ENCODE data around the gene SRI. TPM values are rescaled to one million over a fixed set of nuclear protein-coding genes. Genes with fewer than 3 reads are reported as not detected.

Gene SRI
- total RNA-seq, 2 experiments from 2014 or later, result 169 TPM

- Mint-ChIP-seq H3K4me3 (no peak overlapping the region), H3K4me1 (ENCODE audit: low read depth) (no peaks in the 10 kb centered on the region), H3K36me3 (ENCODE audit: low read depth) (no peaks in the 10 kb centered on the region), H3K27ac (no peak overlapping the region), H3K9me3 (peaks cover 11% of the 10 kb centered on the region), H3K27me3 (peaks cover 12% of the 10 kb centered on the region)
- ATAC-seq (no peak), DNase-seq (no peak)
- TF ChIP-seq, protein P1, sequence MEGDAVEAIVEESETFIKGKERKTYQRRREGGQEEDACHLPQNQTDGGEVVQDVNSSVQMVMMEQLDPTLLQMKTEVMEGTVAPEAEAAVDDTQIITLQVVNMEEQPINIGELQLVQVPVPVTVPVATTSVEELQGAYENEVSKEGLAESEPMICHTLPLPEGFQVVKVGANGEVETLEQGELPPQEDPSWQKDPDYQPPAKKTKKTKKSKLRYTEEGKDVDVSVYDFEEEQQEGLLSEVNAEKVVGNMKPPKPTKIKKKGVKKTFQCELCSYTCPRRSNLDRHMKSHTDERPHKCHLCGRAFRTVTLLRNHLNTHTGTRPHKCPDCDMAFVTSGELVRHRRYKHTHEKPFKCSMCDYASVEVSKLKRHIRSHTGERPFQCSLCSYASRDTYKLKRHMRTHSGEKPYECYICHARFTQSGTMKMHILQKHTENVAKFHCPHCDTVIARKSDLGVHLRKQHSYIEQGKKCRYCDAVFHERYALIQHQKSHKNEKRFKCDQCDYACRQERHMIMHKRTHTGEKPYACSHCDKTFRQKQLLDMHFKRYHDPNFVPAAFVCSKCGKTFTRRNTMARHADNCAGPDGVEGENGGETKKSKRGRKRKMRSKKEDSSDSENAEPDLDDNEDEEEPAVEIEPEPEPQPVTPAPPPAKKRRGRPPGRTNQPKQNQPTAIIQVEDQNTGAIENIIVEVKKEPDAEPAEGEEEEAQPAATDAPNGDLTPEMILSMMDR (IDR thresholded peaks at IDR 0.05), result no peak
- ChIA-PET CTCF (no interaction called here), POLR2A (no interaction called here)
- intact Hi-C loops (cut with micrococcal nuclease), result no loop called here
These were observed 37.1 kb upstream of the SRI start for GRCh38 chr7:88256906-88257305.

- CTCF ChIA-PET, result no interaction called here
- Mint-ChIP-seq H3K27ac (no peak overlapping the region), H3K36me3 (ENCODE audit: low read depth) (no peaks in the 10 kb centered on the region), H3K4me3 (no peak overlapping the region), H3K4me1 (ENCODE audit: low read depth) (no peaks in the 10 kb centered on the region), H3K9me3 (peaks cover 11% of the 10 kb centered on the region), H3K27me3 (peaks cover 10% of the 10 kb centered on the region)
- ATAC-seq, result no peak
- no peak for DNase-seq
- TF ChIP-seq, protein P1 (IDR thresholded peaks at IDR 0.05), result no peak
- intact Hi-C loops (cut with micrococcal nuclease), result no loop called here
- POLR2A ChIA-PET, result interaction anchor here (1.1 kb wide), 1 partner anchor 13 kb away, joined by 3 read pairs; no protein-coding TSS in a partner anchor
These were observed 35.0 kb upstream of the SRI start for GRCh38 chr7:88254721-88255424.

GRCh38 chr7:88253640-88254039 lies 33.8 kb upstream of the SRI start:
- H3K4me1 Mint-ChIP-seq (ENCODE audit: low read depth), result no peaks in the 10 kb centered on the region
- no peak for ATAC-seq

DNA sequence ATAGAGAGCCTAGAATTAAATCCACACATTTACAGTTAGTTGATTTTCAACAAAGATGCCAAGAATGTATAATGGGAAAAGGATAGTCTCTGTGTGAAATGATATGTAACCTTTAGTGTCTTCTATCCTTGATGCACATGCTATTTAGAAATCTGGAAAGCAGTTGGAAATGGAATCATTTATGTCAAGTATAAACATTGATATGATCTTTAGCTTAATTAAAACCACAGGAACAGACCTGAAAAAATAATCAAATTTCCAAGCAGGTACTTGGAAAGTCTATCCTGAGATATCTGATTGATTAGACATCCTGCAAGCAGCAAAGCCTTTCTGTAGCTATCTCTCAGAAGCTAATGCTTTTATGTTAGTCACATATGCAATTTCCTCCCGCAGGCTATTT lies 24.4 kb upstream of the SRI start:
- Mint-ChIP-seq H3K4me3 (no peak overlapping the region), H3K9me3 (no peaks in the 10 kb centered on the region), H3K27ac (no peak overlapping the region), H3K27me3 (peaks cover 13% of the 10 kb centered on the region), H3K36me3 (ENCODE audit: low read depth) (no peaks in the 10 kb centered on the region), H3K4me1 (ENCODE audit: low read depth) (no peaks in the 10 kb centered on the region)
- DNase-seq, result no peak
- ATAC-seq, result no peak
- TF ChIP-seq, protein P1 (IDR thresholded peaks at IDR 0.05), result no peak
- intact Hi-C loops (cut with micrococcal nuclease), result no loop called here
- POLR2A ChIA-PET, result interaction anchor here (0.6 kb wide), 1 partner anchor 464 kb away, joined by 3 read pairs; no protein-coding TSS in a partner anchor
- CTCF ChIA-PET, result interaction anchor here (1.1 to 1.5 kb wide), 2 partner anchors 32 to 113 kb away, joined by 3 to 6 read pairs; no protein-coding TSS in a partner anchor

More at GRCh38 chr7:88253640-88254039, 33.8 kb upstream of the SRI start:
- TF ChIP-seq, protein P1 (IDR thresholded peaks at IDR 0.05), result no peak
- DNase-seq, result no peak
- Mint-ChIP-seq H3K9me3 (peaks cover 11% of the 10 kb centered on the region), H3K27ac (no peak overlapping the region), H3K36me3 (ENCODE audit: low read depth) (no peaks in the 10 kb centered on the region), H3K4me3 (no peak overlapping the region), H3K27me3 (peaks cover 10% of the 10 kb centered on the region)
- ChIA-PET CTCF (no interaction called here), POLR2A (interaction anchor here (1.1 kb wide), 1 partner anchor 12 kb away, joined by 3 read pairs; no protein-coding TSS in a partner anchor)
- intact Hi-C loops (cut with micrococcal nuclease), result no loop called here

- intact Hi-C loops (cut with micrococcal nuclease), result no loop called here
- H3K4me1 Mint-ChIP-seq (ENCODE audit: low read depth), result no peaks in the 10 kb centered on the region
- no peak overlapping the region for H3K27ac Mint-ChIP-seq
- H3K4me3 Mint-ChIP-seq, result no peak overlapping the region
- POLR2A ChIA-PET, result interaction anchor here (0.6 kb wide), 1 partner anchor 465 kb away, joined by 3 read pairs; no protein-coding TSS in a partner anchor
- H3K27me3 Mint-ChIP-seq, result peaks cover 13% of the 10 kb centered on the region
- H3K36me3 Mint-ChIP-seq (ENCODE audit: low read depth), result no peaks in the 10 kb centered on the region
- CTCF ChIA-PET, result interaction anchor here (0.7 to 1.5 kb wide), 6 partner anchors 16 to 116 kb away, joined by 3 to 6 read pairs (median 3); no protein-coding TSS in a partner anchor
- TF ChIP-seq, protein P1 (IDR thresholded peaks at IDR 0.05), result peak; percentile 52
- peak; percentile 60 for ATAC-seq
- DNase-seq, result no peak
- H3K9me3 Mint-ChIP-seq, result no peaks in the 10 kb centered on the region
These were observed 23.6 kb upstream of the SRI start for GRCh38 chr7:88243345-88243909.
